Stimulated activated naive B cell treated with anti-CD40 and anti-IgM and Interleukin-4, amounts not matched to agents 10 μg/mL and 1 μg/mL and 100 μg/mL, for 72 hours (primary cell): ENCODE results near the gene SF3A1.
"Not testable (repeated sequence)": the region's sequence is repeated elsewhere in the genome, so short reads cannot be mapped to it uniquely, and the experiment has no call there.

ENCODE experiments used
- ATAC-seq, 2 donors: fragments of 150-1000 bp; cut with Tn5 transposase; replicated peaks; 2 replicates each; pipeline ENCODE4 v1.10.0; 2021; ENCODE audit warnings: moderate library complexity in 1 of 2
- DNase-seq: peaks from one replicate; pipeline ENCODE4 v3.0.0; 2021
- H3K27ac Mint-ChIP-seq: one replicate; pipeline ENCODE4 v1.8.0; 2022; ENCODE audit warnings: mild to moderate bottlenecking, mixed read lengths
- H3K27me3 Mint-ChIP-seq, 2 donors: one replicate each; pipeline ENCODE4 v1.8.0; 2022; ENCODE audit warnings: mixed read lengths in 2 of 2
- H3K36me3 Mint-ChIP-seq, 2 donors: one replicate each; pipeline ENCODE4 v1.8.0; 2022; ENCODE audit warnings: mixed read lengths in 2 of 2, mild to moderate bottlenecking in 1 of 2
- H3K4me1 Mint-ChIP-seq, 2 donors: one replicate each; pipeline ENCODE4 v1.8.0; 2022; ENCODE audit warnings: mixed read lengths in 2 of 2, mild to moderate bottlenecking in 1 of 2
- H3K4me3 Mint-ChIP-seq, 2 donors: one replicate each; pipeline ENCODE4 v1.8.0; 2022; ENCODE audit warnings: mild to moderate bottlenecking in 2 of 2, mixed read lengths in 2 of 2, moderate library complexity in 1 of 2
- H3K9me3 Mint-ChIP-seq, 2 donors: one replicate each; pipeline ENCODE4 v1.8.0; 2022; ENCODE audit warnings: mixed read lengths in 2 of 2, mild to moderate bottlenecking in 1 of 2

SF3A1 gene

GRCh38 chr22:30351226-30351625 is 5.5 kb downstream of the SF3A1 start:
- ATAC-seq (no peak), DNase-seq (no peak)
- peaks cover 38 to 63% of the 10 kb centered on the region in 2 donors for H3K36me3 Mint-ChIP-seq
- H3K4me3 Mint-ChIP-seq, result no peak overlapping the region
- peaks cover 48 to 79% of the 10 kb centered on the region in 2 donors for H3K4me1 Mint-ChIP-seq
- peak overlapping the region; percentile 56 for H3K27ac Mint-ChIP-seq
- H3K27me3 Mint-ChIP-seq, result no peaks in the 10 kb centered on the region
- H3K9me3 Mint-ChIP-seq, result no peaks in the 10 kb centered on the region

- Mint-ChIP-seq H3K27ac (peak overlapping the region; percentile 93), H3K4me1 (peaks cover 30 to 55% of the 10 kb centered on the region in 2 donors), H3K36me3 (peaks cover 30 to 61% of the 10 kb centered on the region in 2 donors), H3K27me3 (no peaks in the 10 kb centered on the region), H3K4me3 (peak overlapping the region; percentile 50 to 55), H3K9me3 (no peaks in the 10 kb centered on the region)
- no peak for DNase-seq
- ATAC-seq, result peak; percentile 38 to 67
Observed at GRCh38 chr22:30348809-30349208, 7.9 kb downstream of the SF3A1 start.

GRCh38 chr22:30348404-30348803 is 8.3 kb downstream of the SF3A1 start:
- peak in 1 of 2 donors; percentile 44 for ATAC-seq
- Mint-ChIP-seq H3K27ac (peak overlapping the region; percentile 93), H3K27me3 (no peaks in the 10 kb centered on the region), H3K9me3 (no peaks in the 10 kb centered on the region), H3K4me3 (peak overlapping the region; percentile 50 to 55), H3K36me3 (peaks cover 28 to 60% of the 10 kb centered on the region in 2 donors), H3K4me1 (peaks cover 27 to 51% of the 10 kb centered on the region in 2 donors)
- DNase-seq, result no peak

- DNase-seq, result no peak
- Mint-ChIP-seq H3K27ac (peak overlapping the region; percentile 88), H3K36me3 (peaks cover 33 to 62% of the 10 kb centered on the region in 2 donors), H3K4me3 (peak overlapping the region in 1 of 2 donors; percentile 25), H3K4me1 (peaks cover 24 to 51% of the 10 kb centered on the region in 2 donors), H3K27me3 (no peaks in the 10 kb centered on the region), H3K9me3 (no peaks in the 10 kb centered on the region)
- peak; percentile 61 to 86 for ATAC-seq
Observed at GRCh38 chr22:30347255-30347892, 9.3 kb downstream of the SF3A1 start.

- DNase-seq (no peak), ATAC-seq (no peak)
- Mint-ChIP-seq H3K4me1 (peaks cover 15 to 25% of the 10 kb centered on the region in 2 donors), H3K27me3 (no peaks in the 10 kb centered on the region), H3K9me3 (no peaks in the 10 kb centered on the region), H3K36me3 (peaks cover 39 to 61% of the 10 kb centered on the region in 2 donors), H3K4me3 (no peak overlapping the region), H3K27ac (no peak overlapping the region)
Observed at GRCh38 chr22:30344447-30345200, 12.1 kb downstream of the SF3A1 start.

- H3K36me3 Mint-ChIP-seq, result peaks cover 57 to 76% of the 10 kb centered on the region in 2 donors
- no peaks in the 10 kb centered on the region for H3K9me3 Mint-ChIP-seq
- ATAC-seq (no peak), DNase-seq (no peak)
- H3K4me3 Mint-ChIP-seq, result no peak overlapping the region
- H3K27ac Mint-ChIP-seq, result no peak overlapping the region
- H3K27me3 Mint-ChIP-seq, result no peaks in the 10 kb centered on the region
- H3K4me1 Mint-ChIP-seq, result peaks cover 4 to 20% of the 10 kb centered on the region in 2 donors
Observed at GRCh38 chr22:30340911-30341685, 15.6 kb downstream of the SF3A1 start.

GRCh38 chr22:30338802-30339201 is 17.9 kb downstream of the SF3A1 start:
- Mint-ChIP-seq H3K4me1 (peaks cover 19 to 37% of the 10 kb centered on the region in 2 donors), H3K36me3 (peaks cover 71 to 83% of the 10 kb centered on the region in 2 donors), H3K27ac (peak overlapping the region; percentile 59), H3K4me3 (no peak overlapping the region), H3K27me3 (no peaks in the 10 kb centered on the region), H3K9me3 (no peaks in the 10 kb centered on the region)
- ATAC-seq (no peak), DNase-seq (no peak)

GRCh38 chr22:30338341-30338740 is 18.4 kb downstream of the SF3A1 start:
- H3K27ac Mint-ChIP-seq, DNase-seq, H3K9me3 Mint-ChIP-seq, ATAC-seq, H3K27me3 Mint-ChIP-seq, H3K4me3 Mint-ChIP-seq: not testable (repeated sequence)
- Mint-ChIP-seq H3K36me3 (peaks cover 69 to 83% of the 10 kb centered on the region in 2 donors), H3K4me1 (peaks cover 21 to 37% of the 10 kb centered on the region in 2 donors)

GRCh38 chr22:30337461-30337778 is 19.3 kb downstream of the SF3A1 start:
- H3K4me1 Mint-ChIP-seq, result peaks cover 21 to 37% of the 10 kb centered on the region in 2 donors
- H3K4me3 Mint-ChIP-seq, result no peak overlapping the region
- no peaks in the 10 kb centered on the region for H3K9me3 Mint-ChIP-seq
- no peaks in the 10 kb centered on the region for H3K27me3 Mint-ChIP-seq
- H3K27ac Mint-ChIP-seq, result no peak overlapping the region
- DNase-seq (no peak), ATAC-seq (no peak)
- peaks cover 65 to 84% of the 10 kb centered on the region in 2 donors for H3K36me3 Mint-ChIP-seq

GRCh38 chr22:30336752-30337460 is 19.8 kb downstream of the SF3A1 start:
- peak overlapping the region; percentile 33 for H3K27ac Mint-ChIP-seq
- no peaks in the 10 kb centered on the region for H3K27me3 Mint-ChIP-seq
- peaks cover 62 to 79% of the 10 kb centered on the region in 2 donors for H3K36me3 Mint-ChIP-seq
- no peak overlapping the region for H3K4me3 Mint-ChIP-seq
- peaks cover 21 to 37% of the 10 kb centered on the region in 2 donors for H3K4me1 Mint-ChIP-seq
- ATAC-seq (no peak), DNase-seq (no peak)
- H3K9me3 Mint-ChIP-seq, result no peaks in the 10 kb centered on the region

GRCh38 chr22:30335236-30335635 is 21.5 kb downstream of the SF3A1 start:
- Mint-ChIP-seq H3K36me3 (peaks cover 62 to 76% of the 10 kb centered on the region in 2 donors), H3K27ac (peak overlapping the region; percentile 75), H3K4me1 (peaks cover 21 to 37% of the 10 kb centered on the region in 2 donors), H3K9me3 (no peaks in the 10 kb centered on the region), H3K4me3 (no peak overlapping the region), H3K27me3 (no peaks in the 10 kb centered on the region)
- DNase-seq (peak; percentile 27), ATAC-seq (peak; percentile 77 to 88)

- no peak for DNase-seq
- H3K4me1 Mint-ChIP-seq, result peaks cover 21 to 37% of the 10 kb centered on the region in 2 donors
- no peak for ATAC-seq
- H3K9me3 Mint-ChIP-seq, result no peaks in the 10 kb centered on the region
- peaks cover 61 to 78% of the 10 kb centered on the region in 2 donors for H3K36me3 Mint-ChIP-seq
- no peak overlapping the region for H3K4me3 Mint-ChIP-seq
- peak overlapping the region; percentile 89 for H3K27ac Mint-ChIP-seq
- H3K27me3 Mint-ChIP-seq, result no peaks in the 10 kb centered on the region
Observed at GRCh38 chr22:30334646-30335045, 22.0 kb downstream of the SF3A1 start.

GRCh38 chr22:30333707-30334087 is 23.0 kb downstream of the SF3A1 start:
- DNase-seq (no peak), ATAC-seq (no peak)
- H3K4me1 Mint-ChIP-seq, result peaks cover 21 to 37% of the 10 kb centered on the region in 2 donors
- peak overlapping the region; percentile 78 for H3K27ac Mint-ChIP-seq
- no peak overlapping the region for H3K4me3 Mint-ChIP-seq
- no peaks in the 10 kb centered on the region for H3K27me3 Mint-ChIP-seq
- no peaks in the 10 kb centered on the region for H3K9me3 Mint-ChIP-seq
- peaks cover 53 to 68% of the 10 kb centered on the region in 2 donors for H3K36me3 Mint-ChIP-seq
